H9 (cell line): ENCODE results near the gene TSHB. TPM values are rescaled to one million over a fixed set of nuclear protein-coding genes. Genes with fewer than 3 reads are reported as not detected.

Experiments
- DNase-seq: peaks from one replicate; pipeline ENCODE4 v3.0.0-alpha.2; 2017
- H2AFZ ChIP-seq: one replicate; pipeline ENCODE4 v1.6.1; 2013; ENCODE audit warnings: mild to moderate bottlenecking, low read length, control low read depth, moderate library complexity
- H2AK5ac ChIP-seq: 2 replicates; pipeline ENCODE4 v1.6.1; 2013; ENCODE audit warnings: low read length, control low read depth, mixed read lengths; ENCODE audit not compliant: insufficient read length
- H2BK120ac ChIP-seq: one replicate; pipeline ENCODE4 v1.6.1; 2013; ENCODE audit warnings: low read depth, mild to moderate bottlenecking, low read length, control low read depth, inconsistent platforms; ENCODE audit not compliant: poor library complexity, severe bottlenecking
- H2BK12ac ChIP-seq: 2 replicates; pipeline ENCODE4 v1.6.1; 2013; ENCODE audit warnings: low read length, control low read depth, mixed read lengths, low read depth; ENCODE audit not compliant: insufficient read length
- H2BK15ac ChIP-seq: 2 replicates; pipeline ENCODE4 v1.6.1; 2013; ENCODE audit warnings: low read depth, low read length, control low read depth
- H2BK20ac ChIP-seq: one replicate; pipeline ENCODE4 v1.6.1; 2013; ENCODE audit warnings: low read depth, mild to moderate bottlenecking, low read length, control low read depth, inconsistent platforms; ENCODE audit not compliant: poor library complexity, severe bottlenecking
- H2BK5ac ChIP-seq: 2 replicates; pipeline ENCODE4 v1.6.1; 2013; ENCODE audit warnings: low read length, control low read depth, mixed read lengths; ENCODE audit not compliant: insufficient read length
- H3K14ac ChIP-seq: 2 replicates; pipeline ENCODE4 v1.6.1; 2013; ENCODE audit warnings: low read length, control low read depth; ENCODE audit not compliant: insufficient read depth
- H3K18ac ChIP-seq: 2 replicates; pipeline ENCODE4 v1.6.1; 2013; ENCODE audit warnings: low read depth, mild to moderate bottlenecking, mixed read lengths, low read length, control low read depth; ENCODE audit not compliant: insufficient read length
- H3K23ac ChIP-seq: 2 replicates; pipeline ENCODE4 v1.6.1; 2013; ENCODE audit warnings: low read length, control low read depth, mixed read lengths, low read depth; ENCODE audit not compliant: insufficient read length
- H3K23me2 ChIP-seq: 2 replicates; pipeline ENCODE4 v1.6.1; 2013; ENCODE audit warnings: low read depth, mild to moderate bottlenecking, mixed read lengths, low read length, control low read depth; ENCODE audit not compliant: insufficient read length, poor library complexity, severe bottlenecking
- H3K27ac ChIP-seq: 2 replicates; pipeline ENCODE4 v1.5.1; 2013; ENCODE audit warnings: low read length, control low read depth, mixed read lengths, low read depth; ENCODE audit not compliant: insufficient read length
- H3K27me3 ChIP-seq: 2 replicates; pipeline ENCODE4 v1.6.1; 2013; ENCODE audit warnings: low read length, control low read depth, inconsistent platforms; ENCODE audit not compliant: insufficient read depth
- H3K4ac ChIP-seq: 2 replicates; pipeline ENCODE4 v1.6.1; 2013; ENCODE audit warnings: low read depth, mild to moderate bottlenecking, control low read depth, inconsistent platforms, low read length, moderate library complexity
- H3K4me1 ChIP-seq: 2 replicates; pipeline ENCODE4 v1.6.1; 2013; ENCODE audit warnings: low read length, control low read depth, inconsistent platforms; ENCODE audit not compliant: insufficient read depth
- H3K4me2 ChIP-seq: 2 replicates; pipeline ENCODE4 v1.6.1; 2013; ENCODE audit warnings: low read length, control low read depth, mixed read lengths; ENCODE audit not compliant: insufficient read length, insufficient read depth
- H3K56ac ChIP-seq: 2 replicates; pipeline ENCODE4 v1.6.1; 2013; ENCODE audit warnings: low read depth, mild to moderate bottlenecking, mixed read lengths, low read length, control low read depth; ENCODE audit not compliant: insufficient read length
- H3K79me1 ChIP-seq: 2 replicates; pipeline ENCODE4 v1.6.1; 2013; ENCODE audit warnings: low read depth, mild to moderate bottlenecking, moderate library complexity, low read length, control low read depth, inconsistent platforms; ENCODE audit not compliant: insufficient read depth, poor library complexity, severe bottlenecking
- H3K79me2 ChIP-seq: 2 replicates; pipeline ENCODE4 v1.6.1; 2013; ENCODE audit warnings: low read length, control low read depth, inconsistent platforms; ENCODE audit not compliant: insufficient read depth
- H3K9ac ChIP-seq: 2 replicates; pipeline ENCODE4 v1.6.1; 2013; ENCODE audit warnings: low read length, control low read depth, mixed read lengths; ENCODE audit not compliant: insufficient read length; ENCODE audit errors: extremely low read depth
- H3K9me3 ChIP-seq: one replicate; pipeline ENCODE4 v1.6.1; 2013; ENCODE audit warnings: low read depth, low read length, inconsistent platforms; ENCODE audit not compliant: control insufficient read depth
- H3T11ph ChIP-seq: one replicate; pipeline ENCODE4 v1.6.1; 2013; ENCODE audit warnings: mild to moderate bottlenecking, low read length, control low read depth, inconsistent platforms
- H4K20me1 ChIP-seq: one replicate; pipeline ENCODE4 v1.6.1; 2013; ENCODE audit not compliant: control insufficient read depth, insufficient read length, insufficient read depth
- H4K5ac ChIP-seq: 2 replicates; pipeline ENCODE4 v1.6.1; 2013; ENCODE audit warnings: low read depth, mild to moderate bottlenecking, mixed read lengths, low read length, control low read depth; ENCODE audit not compliant: insufficient read length
- H4K8ac ChIP-seq: replicated peaks from 2 replicates; pipeline ENCODE4 v1.6.1; 2013; ENCODE audit warnings: low read length, control low read depth, mixed read lengths, low read depth; ENCODE audit not compliant: insufficient read length
- H4K91ac ChIP-seq: 2 replicates; pipeline ENCODE4 v1.6.1; 2013; ENCODE audit warnings: low read depth, mild to moderate bottlenecking, moderate library complexity, mixed read lengths, low read length, control low read depth; ENCODE audit not compliant: insufficient read length
- H3K27ac Mint-ChIP-seq, 3 experiments: 2 replicates in 2 of 3; 3 replicates in 1 of 3; pipeline ENCODE4 v1.8.0; 2020 to 2021; ENCODE audit warnings: mixed read lengths in 3 of 3, mild to moderate bottlenecking in 1 of 3, moderate library complexity in 1 of 3
- H3K27me3 Mint-ChIP-seq: 2 replicates; pipeline ENCODE4 v1.8.0; 2021; ENCODE audit warnings: low read depth, mild to moderate bottlenecking, moderate library complexity, mixed read lengths
- H3K36me3 Mint-ChIP-seq, 3 experiments: 2 replicates in 2 of 3; 3 replicates in 1 of 3; pipeline ENCODE4 v1.8.0; 2020 to 2021; ENCODE audit warnings: low read depth in 3 of 3, mixed read lengths in 3 of 3; ENCODE audit not compliant: insufficient read depth in 1 of 3
- H3K4me1 Mint-ChIP-seq, 2 experiments: 2 replicates each; pipeline ENCODE4 v1.8.0; 2020; ENCODE audit warnings: mixed read lengths in 2 of 2
- H3K4me3 Mint-ChIP-seq, 2 experiments: 2 replicates in 1 of 2; 3 replicates in 1 of 2; pipeline ENCODE4 v1.8.0; 2020 to 2021; ENCODE audit warnings: mild to moderate bottlenecking in 2 of 2, mixed read lengths in 2 of 2, moderate library complexity in 1 of 2
- H3K9me3 Mint-ChIP-seq, 2 experiments: 2 replicates in 1 of 2; 3 replicates in 1 of 2; pipeline ENCODE4 v1.8.0; 2020; ENCODE audit warnings: mild to moderate bottlenecking in 2 of 2, mixed read lengths in 2 of 2, moderate library complexity in 1 of 2
- CTCF ChIP-seq: fragments of 200-600 bp; sonication (generic); conservative IDR thresholded peaks from 3 replicates; pipeline ENCODE4 v1.8.0; 2021; ENCODE audit warnings: antibody characterized with exemption, mild to moderate bottlenecking
- WGBS: extraction: QIAGEN DNeasy Blood & Tissue Kit; methylation state at CpG from one replicate; pipeline ENCODE4 v1.1.7; 2013; ENCODE audit warnings: missing lambda C conversion rate, low lambda C conversion rate, mixed read lengths; ENCODE audit not compliant: insufficient read length; ENCODE audit errors: extremely low coverage; 5-methylcytosine and 5-hydroxymethylcytosine counted together
- total RNA-seq: library from RNA; stranded (reverse); gene quantifications from 2 replicates; pipeline ENCODE4 v1.2.1, GENCODE V29; 2021

The TSHB gene
- total RNA-seq, 1 experiment from 2014 or later, result not detected

- no peak overlapping the region for H2BK20ac ChIP-seq
- no peak overlapping the region for H3K56ac ChIP-seq
- H3K27ac Mint-ChIP-seq, result no peak overlapping the region
- no peak overlapping the region for H4K91ac ChIP-seq
- no peaks in the 10 kb centered on the region for H3K27me3 ChIP-seq
- no peaks in the 10 kb centered on the region for H3K79me2 ChIP-seq
- H3K4me3 Mint-ChIP-seq, result no peak overlapping the region
- H4K8ac ChIP-seq, result no peak overlapping the region
- no peaks in the 10 kb centered on the region for H3K79me1 ChIP-seq
- WGBS, result no CpG with 5 or more reads among the region's 6 CpGs
- H2BK12ac ChIP-seq, result no peak overlapping the region
- H4K5ac ChIP-seq, result no peak overlapping the region
- no peak overlapping the region for H3K4me2 ChIP-seq
- TF ChIP-seq CTCF, result no peak
- no peak overlapping the region for H3K27ac ChIP-seq
- H3K23me2 ChIP-seq, result no peaks in the 10 kb centered on the region
- H3K4ac ChIP-seq, result no peak overlapping the region
- H3K14ac ChIP-seq, result no peak overlapping the region
- no peak overlapping the region for H2BK5ac ChIP-seq
- H3K18ac ChIP-seq, result no peak overlapping the region
- H2AFZ ChIP-seq, result no peak overlapping the region
- peaks cover 0 to 2% of the 10 kb centered on the region in 2 experiments; a peak in 2 of 4 replicates for H3K4me1 Mint-ChIP-seq
- no peak overlapping the region for H2AK5ac ChIP-seq
- no peaks in the 10 kb centered on the region for H3K9me3 ChIP-seq
- no peak overlapping the region for H3T11ph ChIP-seq
- H3K27me3 Mint-ChIP-seq, result no peaks in the 10 kb centered on the region
- no peak overlapping the region for H2BK120ac ChIP-seq
- H3K9me3 Mint-ChIP-seq, result no peaks in the 10 kb centered on the region
- H3K4me1 ChIP-seq, result peaks cover 6% of the 10 kb centered on the region
- DNase-seq, result no peak
- H3K23ac ChIP-seq, result no peak overlapping the region
- no peaks in the 10 kb centered on the region for H4K20me1 ChIP-seq
- no peak overlapping the region for H3K9ac ChIP-seq
- no peak overlapping the region for H2BK15ac ChIP-seq
- no peaks in the 10 kb centered on the region for H3K36me3 Mint-ChIP-seq
Measured at GRCh38 chr1:115057661-115058254, 28.1 kb downstream of the TSHB start.
